Stimulated activated CD4-positive, alpha-beta T cell treated with anti-CD3 and anti-CD28 coated beads, Interleukin-1b, Interleukin-23, amount 100 ng/mL, for 24 hours (primary cell): ENCODE data around the gene MCOLN1.
A peak's percentile ranks its signal among the peaks of the same experiment; 100 is the strongest.
"Not testable (repeated sequence)": the region's sequence is repeated elsewhere in the genome, so short reads cannot be mapped to it uniquely, and the experiment has no call there.

Source experiments
- DNase-seq, 4 experiments: peaks; one replicate each; pipeline ENCODE4 v3.0.0-alpha.2; 2020; ENCODE audit warnings: low read depth in 4 of 4, low spot score in 1 of 4

MCOLN1 gene

GRCh38 chr19:7524523-7524922 is 2.1 kb downstream of the MCOLN1 start:
- DNase-seq, result no peak

GRCh38 chr19:7524992-7525739 is 2.7 kb downstream of the MCOLN1 start:
- no peak for DNase-seq

- no peak for DNase-seq
Observed at GRCh38 chr19:7526059-7526929, 3.9 kb downstream of the MCOLN1 start.

DNA sequence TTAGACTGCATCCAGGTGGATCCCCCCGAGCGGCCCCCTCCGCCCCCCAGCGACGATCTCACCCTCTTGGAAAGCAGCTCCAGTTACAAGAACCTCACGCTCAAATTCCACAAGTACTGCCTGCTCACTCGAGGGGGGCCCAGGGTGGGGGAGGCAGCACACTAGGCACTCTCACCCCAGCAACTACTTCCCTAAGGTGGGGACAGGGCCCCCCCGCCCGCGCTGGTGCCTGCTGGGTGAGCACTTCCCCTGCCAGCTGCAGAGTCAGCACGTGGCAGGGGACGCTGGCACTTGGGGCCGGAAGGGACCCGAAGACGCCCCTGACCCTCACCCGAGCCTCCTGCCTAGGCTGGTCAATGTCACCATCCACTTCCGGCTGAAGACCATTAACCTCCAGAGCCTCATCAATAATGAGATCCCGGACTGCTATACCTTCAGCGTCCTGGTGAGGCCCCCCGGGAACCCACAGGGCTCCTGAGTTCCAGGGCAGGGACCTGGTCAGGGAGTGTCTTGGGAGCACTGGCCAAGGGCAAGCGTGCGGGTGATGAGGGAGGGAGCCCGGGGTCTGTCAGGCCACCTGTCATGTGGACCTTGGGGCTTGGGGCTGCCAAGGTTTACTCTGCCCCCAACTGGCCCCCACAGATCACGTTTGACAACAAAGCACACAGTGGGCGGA is 5.2 kb downstream of the MCOLN1 start:
- DNase-seq, result no peak

GRCh38 chr19:7528192-7528519 is 5.7 kb downstream of the MCOLN1 start:
- no peak for DNase-seq

DNA sequence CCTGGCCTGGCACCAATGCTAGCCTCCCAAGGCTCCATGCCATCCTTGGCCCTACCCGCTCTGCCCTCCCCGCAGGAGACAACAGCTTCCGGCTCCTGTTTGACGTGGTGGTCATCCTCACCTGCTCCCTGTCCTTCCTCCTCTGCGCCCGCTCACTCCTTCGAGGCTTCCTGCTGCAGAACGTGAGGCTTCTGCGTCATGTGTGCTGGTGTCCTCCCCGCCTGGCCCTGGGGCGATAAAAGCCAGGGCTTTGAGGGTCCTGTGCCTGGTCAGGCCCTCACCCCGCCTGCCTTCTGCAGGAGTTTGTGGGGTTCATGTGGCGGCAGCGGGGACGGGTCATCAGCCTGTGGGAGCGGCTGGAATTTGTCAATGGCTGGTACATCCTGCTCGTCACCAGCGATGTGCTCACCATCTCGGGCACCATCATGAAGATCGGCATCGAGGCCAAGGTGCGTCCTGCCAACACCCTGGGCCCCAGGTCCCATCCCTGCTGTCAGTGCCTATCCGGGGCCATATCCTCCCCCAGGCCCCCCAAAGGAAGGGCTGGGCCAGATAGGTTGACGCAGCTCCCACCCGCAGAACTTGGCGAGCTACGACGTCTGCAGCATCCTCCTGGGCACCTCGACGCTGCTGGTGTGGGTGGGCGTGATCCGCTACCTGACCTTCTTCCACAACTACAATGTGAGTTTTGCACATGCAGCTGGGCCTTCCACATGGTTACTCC is 6.3 kb downstream of the MCOLN1 start:
- DNase-seq, result no peak

DNA sequence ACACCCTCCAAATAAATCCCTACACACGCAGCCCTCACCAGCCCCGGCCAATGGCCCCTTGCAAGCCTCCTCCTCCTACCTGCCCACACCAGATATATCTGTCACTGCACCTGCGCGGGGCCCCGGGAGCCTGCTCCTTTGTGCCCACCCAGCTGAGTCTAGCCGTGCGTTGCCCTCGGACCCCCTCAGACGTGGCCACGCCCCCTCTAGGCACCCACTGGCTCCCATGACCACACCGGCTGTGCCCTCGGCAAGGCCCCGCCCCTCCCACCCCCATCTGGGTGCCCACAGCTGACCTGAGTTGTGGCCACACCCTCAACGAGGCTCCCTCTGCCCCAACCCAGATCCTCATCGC is 6.8 kb downstream of the MCOLN1 start:
- no peak for DNase-seq

DNA sequence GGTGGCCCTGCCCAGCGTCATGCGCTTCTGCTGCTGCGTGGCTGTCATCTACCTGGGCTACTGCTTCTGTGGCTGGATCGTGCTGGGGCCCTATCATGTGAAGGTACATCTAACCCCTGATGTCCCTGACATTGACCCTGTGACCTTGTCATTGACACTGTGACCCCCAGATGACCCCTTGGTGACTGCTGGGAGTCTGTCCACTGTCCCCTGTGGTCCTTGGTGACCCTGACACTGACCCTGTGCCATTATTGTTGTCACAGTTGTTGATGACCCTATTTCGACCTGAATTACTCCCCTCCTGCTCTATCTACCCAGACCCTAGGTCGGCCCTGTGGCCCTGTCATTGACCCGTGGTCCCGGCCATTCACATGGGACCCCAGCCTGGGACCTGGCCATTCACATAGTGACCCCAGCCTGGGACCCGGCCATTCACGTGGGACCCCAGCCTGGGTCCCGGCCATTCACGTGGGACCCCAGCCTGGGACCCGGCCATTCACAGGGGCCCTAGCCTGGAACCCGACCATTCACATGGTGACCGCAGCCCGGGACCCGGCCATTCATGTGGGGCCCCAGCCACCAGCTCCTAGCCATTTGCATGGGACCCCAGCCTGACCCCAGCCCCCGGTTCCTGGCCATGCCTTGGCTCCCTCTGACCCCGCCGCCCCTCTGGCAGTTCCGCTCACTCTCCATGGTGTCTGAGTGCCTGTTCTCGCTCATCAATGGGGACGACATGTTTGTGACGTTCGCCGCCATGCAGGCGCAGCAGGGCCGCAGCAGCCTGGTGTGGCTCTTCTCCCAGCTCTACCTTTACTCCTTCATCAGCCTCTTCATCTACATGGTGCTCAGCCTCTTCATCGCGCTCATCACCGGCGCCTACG is 7.4 kb downstream of the MCOLN1 start:
- no peak for DNase-seq

- no peak for DNase-seq
Observed at GRCh38 chr19:7533281-7533885, 11.0 kb downstream of the MCOLN1 start.

DNA sequence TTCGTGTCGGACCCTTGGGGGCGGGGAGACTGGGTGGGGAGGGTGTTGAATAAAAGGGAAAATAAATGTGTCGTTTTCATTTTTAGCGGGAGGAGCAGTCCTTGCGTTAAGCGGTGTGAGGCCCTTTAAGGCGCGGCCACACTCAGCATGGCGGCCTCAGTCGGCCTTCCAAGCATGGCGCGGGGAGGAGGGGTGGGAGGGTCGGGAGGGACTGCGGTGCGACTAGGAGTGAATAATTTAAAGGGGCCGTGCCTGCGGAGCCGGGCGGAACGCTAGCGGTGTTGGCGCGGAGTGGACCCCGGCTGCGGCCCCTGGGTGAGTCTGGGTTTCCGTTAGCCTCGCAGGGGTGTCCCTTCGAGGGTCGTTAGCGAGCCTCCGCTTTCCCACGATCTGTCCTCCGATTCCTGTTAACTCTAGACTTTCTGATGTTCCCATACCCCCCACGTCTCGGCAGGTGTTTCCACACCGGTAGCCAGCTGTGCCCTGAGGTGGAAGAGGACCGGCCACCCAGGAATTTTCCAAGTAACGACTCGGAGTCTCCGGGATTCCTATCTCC is 11.6 kb downstream of the MCOLN1 start:
- DNase-seq, result peak; percentile 60 to 75 (median 69)

GRCh38 chr19:7534531-7535046 is 12.2 kb downstream of the MCOLN1 start:
- peak in 2 of 4 experiments; percentile 30 to 37 for DNase-seq

GRCh38 chr19:7535047-7535997 is 12.9 kb downstream of the MCOLN1 start, which contains the start of gene PNPLA6:
Gene PNPLA6, plus strand, starts transcription at chr19:7535717. Its CDS starts 72 bp downstream, at chr19:7535789.
- peak; percentile 87 to 92 (median 90) for DNase-seq

- no peak for DNase-seq
Observed at GRCh38 chr19:7535998-7536695, 13.7 kb downstream of the MCOLN1 start.

GRCh38 chr19:7538990-7539389 is 16.6 kb downstream of the MCOLN1 start:
- DNase-seq, result not testable (repeated sequence)

GRCh38 chr19:7539827-7540425 is 17.5 kb downstream of the MCOLN1 start:
- no peak for DNase-seq

DNA sequence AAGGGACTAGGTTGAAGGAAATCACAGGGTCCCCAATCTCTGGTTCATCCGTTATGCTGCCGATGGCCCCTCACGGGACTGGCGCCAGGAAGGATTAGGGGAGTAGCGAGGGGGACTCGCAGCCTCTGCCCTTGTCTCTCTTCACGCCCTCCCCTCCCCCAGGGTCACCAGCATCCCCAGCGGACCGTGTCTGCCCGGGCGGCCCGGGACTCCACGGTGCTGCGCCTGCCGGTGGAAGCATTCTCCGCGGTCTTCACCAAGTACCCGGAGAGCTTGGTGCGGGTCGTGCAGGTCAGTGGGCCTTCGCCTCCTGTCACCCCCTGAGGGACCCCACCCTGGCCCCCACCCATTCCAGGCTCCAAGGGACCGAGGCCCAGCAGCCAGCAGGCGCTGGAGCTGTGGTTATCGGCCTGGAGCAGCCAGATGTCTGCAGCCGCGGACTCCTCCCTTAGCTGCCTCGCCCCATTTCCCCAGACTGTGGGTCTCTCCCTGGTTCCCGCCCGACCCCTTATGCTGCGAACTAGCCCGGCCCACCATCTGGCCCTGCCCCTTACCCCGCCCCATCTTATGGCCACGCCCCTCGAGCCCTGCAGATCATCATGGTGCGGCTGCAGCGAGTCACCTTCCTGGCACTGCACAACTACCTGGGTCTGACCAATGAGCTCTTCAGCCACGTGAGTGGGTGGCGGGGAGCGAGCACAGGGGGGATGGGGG is 18.5 kb downstream of the MCOLN1 start:
- DNase-seq, result no peak

DNA sequence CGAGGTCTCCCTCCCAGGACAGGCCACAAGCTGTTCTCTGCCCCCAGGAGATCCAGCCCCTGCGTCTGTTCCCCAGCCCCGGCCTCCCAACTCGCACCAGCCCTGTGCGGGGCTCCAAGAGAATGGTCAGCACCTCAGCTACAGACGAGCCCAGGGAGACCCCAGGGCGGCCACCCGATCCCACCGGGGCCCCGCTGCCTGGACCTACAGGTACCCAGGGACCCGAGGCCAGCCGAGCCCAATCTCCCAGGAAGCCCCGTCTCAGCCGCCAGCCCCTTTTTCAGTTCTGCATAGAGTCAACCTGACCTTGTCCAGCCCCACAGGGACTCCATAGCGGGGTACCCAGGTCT is 19.0 kb downstream of the MCOLN1 start:
- DNase-seq, result no peak
